GM12891 (cell line): ENCODE measurements around the gene RNF133.

Experiments
- PAX5 ChIP-seq: IDR thresholded peaks from 2 replicates; pipeline ENCODE4 v1.6.1; 2011; ENCODE audit warnings: low read length, moderate library complexity, mild to moderate bottlenecking; ENCODE audit not compliant: insufficient read depth, severe bottlenecking
- POLR2A ChIP-seq: IDR thresholded peaks from 2 replicates; pipeline ENCODE4 v1.6.1; 2011; ENCODE audit warnings: low read depth, low read length, control low read depth
- POLR2AphosphoS5 ChIP-seq: IDR thresholded peaks from 2 replicates; pipeline ENCODE4 v1.6.1; 2011; ENCODE audit warnings: low read depth, low read length, control low read depth
- SPI1 ChIP-seq: IDR thresholded peaks from 2 replicates; pipeline ENCODE4 v1.6.1; 2011; ENCODE audit warnings: low read depth, low read length, control low read depth
- TAF1 ChIP-seq: IDR thresholded peaks from 2 replicates; pipeline ENCODE4 v1.6.1; 2011; ENCODE audit warnings: low read depth, low read length, control low read depth

DNA sequence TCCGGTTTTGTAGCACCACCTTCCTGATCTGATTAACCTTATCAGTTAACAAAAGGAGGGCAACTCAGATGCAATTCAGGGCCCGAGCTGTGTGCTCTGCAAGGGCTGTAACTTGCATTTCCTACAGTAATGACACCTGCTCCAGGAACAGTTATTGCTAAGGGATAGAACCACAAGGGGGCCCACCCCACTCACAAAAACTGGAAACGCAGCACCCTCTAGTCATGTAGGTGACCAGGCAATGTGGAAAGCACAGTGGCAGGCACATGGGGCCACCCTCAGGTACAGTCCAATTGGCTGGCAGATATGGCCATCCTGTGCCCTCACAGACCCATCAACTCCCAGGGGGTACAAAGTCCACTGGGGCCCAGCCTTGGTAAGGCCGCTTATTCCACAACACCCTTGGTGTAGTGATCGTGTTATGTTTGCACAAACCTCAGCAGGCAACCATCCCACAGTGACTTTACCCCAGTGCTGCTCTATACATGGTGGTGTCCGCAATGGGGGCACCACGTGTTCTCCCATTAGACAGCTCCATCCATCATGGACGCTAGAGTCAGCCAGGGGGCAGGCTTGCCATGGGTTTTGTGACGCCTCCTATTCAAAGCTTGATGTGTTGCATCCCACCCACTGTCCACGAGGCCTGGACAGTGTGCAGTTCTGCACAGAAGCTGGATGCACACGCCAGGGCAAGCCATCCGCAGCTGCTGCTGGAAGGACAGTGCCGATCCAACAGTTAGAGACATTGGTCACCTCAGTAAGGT is 9.4 kb downstream of the RNF133 start:
- no peak for TF ChIP-seq POLR2A
- TF ChIP-seq TAF1 = no peak
- no peak for TF ChIP-seq POLR2AphosphoS5
- no peak for TF ChIP-seq SPI1
- TF ChIP-seq PAX5 = no peak
